HG03159 (cell line): ENCODE data around the gene BMPR1B.
A peak's percentile ranks its signal among the peaks of the same experiment; 100 is the strongest.
"Not testable (repeated sequence)": the region's sequence is repeated elsewhere in the genome, so short reads cannot be mapped to it uniquely, and the experiment has no call there.

Source experiments
- ATAC-seq: cut with Tn5 transposase; IDR thresholded peaks from one replicate; pipeline ENCODE4 v1.9.1; 2021; ENCODE audit warnings: mild to moderate bottlenecking, moderate library complexity; ENCODE audit not compliant: unreplicated experiment

BMPR1B gene

DNA sequence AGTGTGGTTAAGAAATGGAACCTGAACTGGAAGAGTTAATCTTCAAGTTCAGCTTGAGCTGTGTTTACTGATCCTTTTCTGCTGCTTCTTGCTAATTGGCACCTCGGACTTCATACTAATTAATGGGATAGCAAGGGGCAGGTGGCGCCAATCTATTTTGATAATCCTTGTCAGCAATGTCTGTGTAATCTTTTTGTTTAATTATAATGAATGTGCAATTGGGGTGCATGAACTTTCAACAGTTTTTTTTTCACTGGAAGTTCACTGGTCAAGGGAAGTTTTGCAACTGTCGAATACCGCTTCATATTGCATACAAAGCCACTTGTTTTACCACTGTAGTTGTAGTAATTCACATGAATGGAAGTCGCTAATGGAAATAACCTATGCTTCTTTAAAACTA is 261.0 kb downstream of the BMPR1B start:
- no peak for ATAC-seq

DNA sequence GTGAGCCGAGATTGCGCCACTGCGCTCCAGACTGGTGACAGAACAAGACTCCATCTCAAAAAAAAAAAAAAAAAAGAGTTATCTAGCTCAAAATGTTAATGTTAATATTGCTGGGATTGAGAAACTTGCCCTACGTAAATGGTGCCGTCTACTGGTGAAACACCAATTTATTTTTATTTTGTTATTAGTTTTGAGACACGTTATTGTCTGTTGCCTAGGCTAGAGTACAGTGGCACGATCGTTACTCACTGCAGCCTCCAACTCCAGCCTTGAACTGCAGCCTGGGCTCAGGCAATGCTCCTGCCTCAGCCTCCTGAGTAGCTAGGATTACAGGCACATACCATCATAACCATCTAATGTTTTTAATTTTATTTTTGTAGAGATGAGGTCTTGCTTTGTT is 262.8 kb downstream of the BMPR1B start:
- no peak for ATAC-seq

DNA sequence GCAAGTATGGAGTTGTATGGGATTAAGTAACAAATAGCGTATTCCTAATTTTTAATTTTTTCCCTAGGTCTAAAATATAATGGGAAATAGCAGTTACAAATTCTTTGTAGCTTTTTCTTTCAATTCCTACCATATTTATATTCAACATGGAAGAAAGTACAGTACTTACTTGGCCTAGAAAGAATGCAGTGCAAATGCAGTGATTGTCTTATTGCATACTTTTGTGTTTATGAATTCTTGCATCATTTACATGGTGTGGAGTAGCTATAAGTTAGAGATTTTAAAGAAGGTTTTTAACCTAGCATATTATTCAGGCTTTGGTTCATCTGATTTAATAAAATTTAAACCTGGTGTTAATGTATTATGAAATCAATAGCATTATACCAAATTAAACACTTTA is 263.3 kb downstream of the BMPR1B start:
- no peak for ATAC-seq

DNA sequence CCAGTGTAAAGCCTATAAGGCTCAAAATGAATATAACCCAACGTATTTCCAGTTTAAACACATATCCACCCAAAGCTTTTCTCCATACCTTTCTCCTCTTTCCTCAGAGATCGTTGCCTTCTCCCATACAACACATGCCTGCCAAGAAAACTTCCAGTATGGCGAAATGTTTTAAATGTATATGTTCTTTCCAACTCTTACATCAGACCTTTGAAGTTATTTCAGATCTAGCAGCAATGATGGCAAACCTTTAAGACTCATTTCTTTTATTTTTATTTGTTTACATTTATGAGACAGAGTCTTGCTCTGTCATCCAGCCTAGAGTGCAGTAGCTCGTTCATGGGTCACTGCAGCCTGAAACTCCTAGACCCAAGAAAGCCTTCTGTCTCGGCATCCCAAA is 265.4 kb downstream of the BMPR1B start:
- no peak for ATAC-seq

DNA sequence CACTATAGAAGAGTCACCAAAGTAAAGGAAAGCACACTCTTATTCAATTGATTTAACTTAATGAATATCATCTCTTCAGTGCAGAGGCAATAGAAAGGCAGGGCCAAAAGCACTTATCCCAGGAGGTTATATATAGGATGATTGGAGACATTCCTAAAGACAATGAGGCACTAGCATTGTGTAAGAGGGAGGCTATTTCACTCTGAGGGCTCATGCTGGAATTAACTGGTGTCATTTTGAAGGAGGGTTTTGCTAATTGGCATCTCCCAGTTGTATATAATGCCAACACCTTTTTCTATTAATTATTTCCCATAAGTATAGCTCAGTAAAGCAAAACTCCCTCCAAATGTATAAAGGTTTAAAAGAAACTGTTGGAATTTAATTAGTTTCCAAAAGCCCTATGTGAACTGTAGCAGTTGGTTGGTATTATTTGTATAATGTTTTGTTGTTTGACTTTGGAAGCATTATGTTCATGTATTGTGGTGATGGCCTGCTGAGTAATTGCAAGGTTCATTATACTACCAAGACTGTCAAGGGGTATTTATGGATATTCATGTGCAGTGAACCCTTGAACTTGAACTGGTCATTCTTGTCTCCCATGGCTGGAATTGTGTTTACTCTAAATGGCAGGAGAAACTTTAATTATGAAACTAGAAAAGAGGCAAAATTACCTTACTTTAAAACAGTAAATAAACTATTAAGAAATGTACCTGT is 270.3 kb downstream of the BMPR1B start:
- no peak for ATAC-seq

DNA sequence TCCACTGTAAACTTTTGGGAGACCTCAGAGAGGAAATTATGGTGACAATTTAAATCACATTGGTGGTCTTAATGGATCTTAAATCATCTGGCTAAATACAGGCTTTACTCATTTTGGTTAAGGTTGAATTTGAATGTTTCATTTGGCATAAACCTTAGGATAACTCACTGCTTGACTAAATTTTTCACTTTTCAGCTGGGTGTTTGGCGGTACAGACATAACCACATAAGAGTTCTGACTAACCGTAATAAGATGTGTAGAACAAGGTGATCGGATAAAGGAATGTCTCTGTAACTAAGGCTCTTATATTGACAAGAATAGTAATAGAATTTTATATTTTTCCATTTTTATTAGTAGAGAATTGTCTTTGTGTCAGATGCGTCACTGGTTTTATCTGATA is 281.0 kb downstream of the BMPR1B start:
- ATAC-seq = no peak

DNA sequence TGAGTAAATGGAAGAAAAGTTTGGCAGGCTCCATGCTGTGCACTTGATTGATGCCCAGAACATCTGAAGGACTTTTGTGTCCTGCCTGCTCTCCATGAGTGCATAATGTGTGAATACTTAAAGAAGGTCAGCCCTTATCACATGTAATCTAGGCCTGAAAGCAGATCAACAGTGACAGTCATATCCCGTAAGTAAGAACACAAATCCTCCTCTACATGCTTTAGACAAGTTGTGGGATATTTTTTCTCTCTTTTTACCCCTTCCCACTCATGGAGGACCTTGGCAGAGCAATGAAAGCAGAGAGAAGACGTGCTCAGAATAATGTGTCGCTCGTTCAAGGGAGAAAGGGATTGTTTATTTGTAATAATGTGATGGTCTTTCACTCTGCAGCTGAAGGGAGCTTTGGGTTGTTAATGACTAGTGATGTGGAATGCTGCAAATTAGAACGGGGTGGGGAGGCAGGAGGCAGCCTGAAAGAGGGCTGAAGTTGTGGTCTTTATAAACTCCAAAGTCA is 286.6 kb downstream of the BMPR1B start:
- ATAC-seq = no peak

DNA sequence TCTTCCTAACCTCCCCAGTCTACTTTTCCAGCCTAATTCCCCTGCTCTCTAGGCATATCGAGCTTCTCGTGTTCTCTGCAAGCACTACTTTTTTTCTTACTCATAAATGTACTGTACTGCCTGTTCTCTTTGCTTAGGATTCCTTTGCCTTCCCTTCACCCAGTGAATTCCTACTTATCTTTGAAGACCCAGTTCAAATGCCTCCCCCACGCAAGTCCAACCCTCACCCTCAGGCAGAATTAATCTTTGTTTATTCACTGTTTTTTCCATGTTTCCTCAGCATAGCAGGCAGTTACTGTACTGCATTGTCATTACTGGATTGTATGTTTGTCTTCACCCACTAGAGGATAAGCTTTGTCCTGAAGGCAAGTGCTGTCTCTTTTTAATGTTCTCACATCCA is 287.7 kb downstream of the BMPR1B start:
- ATAC-seq = no peak

DNA sequence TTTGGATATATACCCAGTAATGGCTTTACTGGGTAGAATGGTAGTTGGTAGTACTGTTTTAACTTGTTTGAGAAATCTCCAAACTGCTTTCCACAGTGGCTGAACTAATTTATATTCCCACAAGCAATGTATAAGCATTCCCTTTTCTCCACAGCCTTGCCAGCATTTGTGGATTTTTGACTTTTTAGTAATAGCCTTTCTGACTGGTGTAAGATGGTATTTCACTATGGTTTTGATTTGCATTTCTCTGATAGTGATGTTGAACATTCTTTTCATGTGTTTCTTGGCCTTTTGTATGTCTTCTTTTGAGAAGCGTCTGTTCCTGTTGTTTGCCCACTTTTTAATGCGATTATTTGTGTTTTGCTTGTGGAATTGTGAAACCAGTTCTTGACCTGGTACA is 290.5 kb downstream of the BMPR1B start:
- no peak for ATAC-seq

DNA sequence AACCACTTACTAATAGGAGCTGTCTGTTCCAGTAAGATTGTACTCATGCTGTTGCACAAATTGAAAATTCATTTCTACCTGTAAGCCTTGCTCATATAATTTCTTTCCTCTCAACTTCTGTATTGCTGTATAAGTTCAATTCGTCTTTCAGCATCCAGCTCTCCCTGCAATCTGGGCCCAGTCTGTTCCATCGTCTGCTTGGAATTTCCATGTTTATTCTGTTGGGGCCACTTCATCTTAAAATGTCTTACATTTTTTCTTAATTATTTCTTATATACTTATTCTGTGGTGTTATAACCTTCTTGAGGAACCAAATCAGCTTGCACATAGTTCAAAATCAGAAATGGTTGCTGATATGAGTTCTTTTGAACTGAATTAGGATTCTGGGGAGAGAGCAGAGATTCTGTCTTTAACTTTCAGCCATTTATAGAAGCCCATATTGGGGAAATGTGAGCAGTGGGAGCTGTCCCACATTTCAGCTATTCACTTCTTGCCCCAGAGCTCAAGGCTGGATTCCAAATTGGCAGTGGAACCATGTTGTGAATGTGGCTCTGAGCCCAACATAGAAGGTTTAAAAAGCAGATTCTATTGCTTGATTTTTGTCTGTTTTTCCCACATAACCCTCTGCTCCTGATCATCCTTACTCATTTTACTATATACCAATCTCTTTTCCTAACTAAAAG is 291.9 kb downstream of the BMPR1B start:
- ATAC-seq = no peak

DNA sequence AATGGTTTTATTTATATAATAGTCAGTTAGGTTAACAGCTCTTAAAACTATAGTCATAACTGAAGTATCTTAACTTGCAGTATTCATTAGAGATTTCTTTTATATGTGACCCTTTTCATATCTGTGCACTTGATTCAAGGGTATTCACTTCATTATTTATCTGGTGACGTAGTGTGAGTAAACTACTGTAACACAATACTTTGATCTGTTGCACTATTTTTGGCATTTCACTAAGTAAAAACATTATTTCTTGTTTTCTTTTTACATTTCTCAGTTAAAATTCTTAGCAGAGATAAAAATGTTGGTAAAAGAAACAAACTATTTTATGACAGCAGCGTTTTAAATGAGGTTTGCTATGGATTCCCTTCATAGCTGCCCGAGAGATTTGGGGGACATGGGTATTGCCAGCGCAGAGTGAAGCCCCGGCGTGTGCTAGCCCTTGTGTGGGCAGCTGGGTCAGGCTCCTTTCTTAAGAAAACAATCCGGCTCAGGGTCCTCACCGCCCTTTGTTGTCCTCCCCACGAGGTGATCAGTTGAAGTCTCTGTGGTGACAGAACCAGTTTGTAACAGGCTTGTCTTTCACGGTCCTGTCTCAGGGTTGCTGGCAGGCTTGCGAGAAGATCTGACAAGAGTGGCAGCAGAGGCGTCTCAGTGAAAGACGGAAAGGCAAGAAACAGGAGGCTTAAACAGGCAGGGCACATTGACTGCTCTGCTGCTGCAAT is 293.4 kb downstream of the BMPR1B start:
- no peak for ATAC-seq

DNA sequence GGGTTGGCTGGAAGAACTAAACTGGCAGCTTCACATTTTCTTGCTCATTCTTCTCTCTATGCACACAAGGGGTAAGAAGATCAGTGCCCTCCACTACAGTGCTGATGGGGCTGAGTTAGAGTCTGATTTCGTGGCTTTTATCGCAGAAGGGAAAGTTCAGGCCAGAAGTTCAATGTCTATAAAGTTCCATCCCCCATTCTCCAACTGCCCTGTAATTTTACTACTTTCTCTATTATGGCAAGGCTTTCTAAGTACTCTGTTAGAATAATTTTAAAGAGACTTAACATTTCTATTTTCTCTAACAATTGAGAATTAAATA is 293.9 kb downstream of the BMPR1B start:
- no peak for ATAC-seq

DNA sequence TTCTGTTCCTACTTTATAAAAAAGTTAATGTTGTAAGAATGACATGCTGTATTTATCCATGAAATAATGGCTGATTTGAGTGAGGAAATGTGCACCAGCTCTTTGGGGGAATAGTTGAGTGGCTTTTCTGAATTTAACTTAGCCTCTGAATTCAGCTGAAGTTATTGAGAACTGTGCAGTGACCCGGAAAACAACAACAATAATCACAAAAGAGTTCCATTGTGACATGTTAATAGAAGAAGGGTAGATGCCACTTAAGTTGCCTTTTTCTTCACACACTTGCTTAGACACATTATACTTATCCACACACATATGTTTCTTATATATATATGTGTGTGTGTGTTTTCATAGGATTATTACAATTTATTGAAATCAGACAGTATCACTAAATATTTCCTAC is 301.2 kb downstream of the BMPR1B start:
- no peak for ATAC-seq

DNA sequence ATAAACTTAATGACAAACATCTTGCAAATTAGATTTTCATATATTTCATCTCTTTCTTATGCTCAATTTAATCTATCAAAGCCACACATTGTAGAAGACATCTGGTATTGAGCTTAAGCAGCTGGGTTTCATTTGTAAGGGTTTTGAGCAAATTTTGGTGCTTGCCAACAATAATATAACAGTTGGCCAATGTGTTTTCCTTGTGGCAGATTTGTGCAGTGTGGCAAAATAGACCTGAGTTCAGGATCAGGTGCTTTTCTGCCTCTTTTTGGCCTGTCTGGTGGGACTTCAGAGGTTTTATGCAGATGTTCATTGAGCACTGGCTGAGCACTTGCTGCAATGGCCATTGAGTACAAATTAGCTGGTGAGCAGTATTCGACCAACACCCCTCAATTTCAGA is 301.9 kb downstream of the BMPR1B start:
- ATAC-seq = no peak

DNA sequence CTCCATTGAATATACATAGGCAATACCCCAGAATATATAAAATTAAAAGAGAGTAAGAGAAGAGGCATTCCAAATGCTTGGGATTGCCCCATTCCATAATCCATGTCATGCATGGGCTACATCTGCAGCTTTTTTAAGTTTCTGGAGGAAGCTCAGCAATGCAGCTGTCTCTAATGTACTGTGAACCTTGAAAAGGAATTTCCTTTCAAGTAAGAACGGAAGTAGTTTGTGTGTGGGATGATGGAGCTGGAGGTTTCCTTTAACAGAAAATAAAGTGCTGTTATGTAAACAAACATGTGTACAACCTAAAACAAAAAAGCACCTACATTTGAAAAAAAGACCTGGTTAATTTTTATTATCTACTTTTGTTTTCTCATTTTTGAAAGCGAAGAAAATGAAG is 303.5 kb downstream of the BMPR1B start:
- ATAC-seq = no peak

DNA sequence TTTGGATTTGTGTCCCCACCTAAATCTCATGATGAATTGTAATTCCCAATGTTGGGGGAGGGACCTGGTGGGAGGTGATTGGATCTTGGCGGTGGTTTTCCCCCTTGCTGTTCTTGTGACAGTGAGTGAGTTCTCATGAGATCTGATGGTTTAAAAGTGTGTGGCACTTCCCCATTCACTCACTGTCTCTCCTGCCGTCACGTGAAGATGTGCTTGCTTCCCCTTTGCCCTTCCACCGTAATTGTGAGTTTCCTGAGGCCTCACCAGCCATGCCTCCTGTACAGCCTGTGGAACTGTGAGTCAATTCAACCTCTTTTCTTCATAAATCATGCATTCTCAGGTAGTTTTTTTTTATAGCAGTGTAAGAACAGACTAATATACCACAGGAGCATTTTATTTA is 304.0 kb downstream of the BMPR1B start:
- ATAC-seq = not testable (repeated sequence)

DNA sequence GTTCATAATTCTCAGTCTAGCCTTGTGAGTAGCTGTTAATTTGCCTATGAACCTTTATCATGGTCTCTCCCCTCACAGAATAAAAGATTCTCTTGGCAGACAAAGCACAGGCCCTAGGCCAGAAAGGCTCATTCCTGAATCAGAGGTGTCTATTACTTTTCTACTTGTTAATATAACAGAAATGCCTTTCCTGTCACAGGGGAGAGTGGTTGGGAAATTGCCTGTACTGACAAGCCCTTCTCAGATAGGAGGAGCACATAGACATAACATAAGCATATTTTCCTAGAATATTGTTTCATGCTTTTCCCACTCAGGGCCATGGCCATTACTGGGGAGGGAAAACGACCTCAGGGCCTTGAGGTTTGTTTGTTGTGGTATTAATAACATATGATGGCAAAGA is 308.3 kb downstream of the BMPR1B start:
- no peak for ATAC-seq

DNA sequence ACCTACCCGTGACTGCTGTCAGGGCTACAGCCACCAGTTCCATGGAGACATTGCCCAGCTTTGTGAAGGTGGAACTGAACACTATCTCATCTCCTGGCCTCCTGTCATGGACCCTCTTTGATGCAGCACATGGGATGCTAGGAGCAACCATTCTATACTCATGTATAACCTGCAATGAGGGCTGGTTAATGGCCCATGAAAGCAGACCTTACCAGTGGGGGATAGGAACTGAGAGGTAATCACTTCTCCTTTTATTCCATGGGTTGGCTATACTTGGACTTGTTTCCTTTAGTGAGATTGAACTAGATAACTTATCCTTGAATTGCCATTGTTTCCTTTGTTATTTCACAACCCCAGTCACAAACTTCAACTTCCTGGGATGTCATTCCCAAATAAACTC is 310.6 kb downstream of the BMPR1B start:
- no peak for ATAC-seq

DNA sequence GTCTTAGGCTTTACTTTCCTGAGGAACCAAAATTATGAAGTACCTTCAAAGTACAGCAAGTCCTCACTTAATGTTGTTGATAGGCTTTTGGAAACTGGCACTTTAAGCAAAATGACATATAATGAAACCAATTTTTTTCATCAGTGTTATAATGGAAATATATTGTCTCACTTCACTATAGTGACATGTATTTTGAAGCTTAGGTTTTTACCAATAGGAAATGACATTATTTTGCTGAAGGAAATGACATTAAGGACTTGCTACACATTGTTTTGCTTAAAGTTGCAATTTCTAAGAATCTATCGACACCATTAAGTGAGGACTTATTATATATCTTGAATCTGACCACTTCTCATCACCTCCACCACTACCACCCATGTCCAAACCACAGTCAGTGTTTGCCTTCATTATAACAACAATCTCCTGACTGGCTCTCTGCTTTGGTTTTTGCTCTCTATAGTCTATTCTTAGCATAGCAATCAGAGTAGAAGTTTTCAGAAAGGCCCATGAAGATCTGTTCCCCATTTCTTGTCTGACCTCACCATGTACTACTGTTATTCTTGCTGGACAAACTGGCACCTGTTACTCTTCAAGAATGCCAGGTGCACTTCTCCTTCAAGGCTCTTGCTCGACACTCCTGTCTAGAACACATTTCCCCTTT is 311.2 kb downstream of the BMPR1B start:
- peak; percentile 60 for ATAC-seq

DNA sequence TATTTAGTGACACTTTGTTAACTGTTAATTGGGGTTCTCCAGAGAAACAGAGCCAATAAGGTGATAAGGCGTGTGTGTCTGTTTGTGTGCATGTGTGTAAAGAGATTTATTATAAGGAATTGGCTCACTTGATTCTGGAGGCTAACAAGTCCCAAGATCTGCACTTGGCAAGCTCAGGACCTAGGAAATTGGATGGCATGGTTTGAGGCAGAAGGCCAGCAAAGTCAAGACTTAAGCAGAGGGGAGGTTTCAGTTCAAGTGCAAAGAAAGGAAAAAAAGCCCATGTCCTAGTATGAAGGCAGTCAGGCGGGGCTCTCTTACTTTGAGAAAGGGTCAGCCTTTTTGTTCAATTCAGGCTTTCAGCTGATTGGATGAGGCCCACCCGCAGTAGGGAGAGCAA is 314.1 kb downstream of the BMPR1B start:
- no peak for ATAC-seq

DNA sequence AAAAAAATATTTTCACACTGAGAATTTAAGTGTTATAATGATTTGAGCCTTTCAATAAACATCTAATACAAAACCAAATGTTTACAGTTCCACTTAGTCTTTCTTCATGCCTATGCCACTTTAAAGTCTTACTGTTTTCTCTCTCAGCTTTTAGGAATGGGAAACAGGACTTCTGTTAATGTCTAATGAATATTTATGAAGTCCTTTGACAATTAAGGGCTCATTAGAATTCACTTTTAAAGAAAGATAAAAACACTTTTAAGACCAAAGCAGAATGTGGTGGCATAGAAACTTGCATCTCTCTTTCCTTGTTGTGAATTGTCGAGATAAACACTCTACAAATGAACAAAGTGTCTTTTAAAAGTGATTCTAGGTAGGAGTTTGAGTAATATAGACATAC is 315.9 kb downstream of the BMPR1B start:
- ATAC-seq = no peak

DNA sequence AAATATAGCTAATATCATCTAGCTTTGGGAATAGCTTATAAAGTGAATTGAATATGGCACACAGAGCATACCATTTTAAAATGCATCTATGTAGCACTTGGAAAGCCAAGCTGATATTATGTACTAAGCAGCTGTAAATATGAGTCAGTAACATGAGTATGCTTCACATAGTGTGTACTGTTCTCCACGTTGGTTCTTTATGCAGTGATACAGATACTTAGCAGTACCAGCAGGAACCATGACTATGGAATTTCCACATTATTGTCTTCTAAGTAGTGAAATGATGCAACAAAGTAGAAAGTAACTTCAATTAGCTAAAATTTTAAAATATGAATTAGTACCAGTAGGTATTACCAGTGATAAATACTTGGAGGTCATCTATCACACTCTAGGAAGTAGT is 320.1 kb downstream of the BMPR1B start:
- no peak for ATAC-seq
